GM18508 (cell line): Measurements from ENCODE around the gene CHAF1A.

Experiments
- ATAC-seq: cut with Tn5 transposase; IDR thresholded peaks from one replicate; pipeline ENCODE4 v1.9.1; 2021; ENCODE audit warnings: moderate number of reproducible peaks; ENCODE audit not compliant: insufficient read depth, unreplicated experiment

CHAF1A gene

DNA sequence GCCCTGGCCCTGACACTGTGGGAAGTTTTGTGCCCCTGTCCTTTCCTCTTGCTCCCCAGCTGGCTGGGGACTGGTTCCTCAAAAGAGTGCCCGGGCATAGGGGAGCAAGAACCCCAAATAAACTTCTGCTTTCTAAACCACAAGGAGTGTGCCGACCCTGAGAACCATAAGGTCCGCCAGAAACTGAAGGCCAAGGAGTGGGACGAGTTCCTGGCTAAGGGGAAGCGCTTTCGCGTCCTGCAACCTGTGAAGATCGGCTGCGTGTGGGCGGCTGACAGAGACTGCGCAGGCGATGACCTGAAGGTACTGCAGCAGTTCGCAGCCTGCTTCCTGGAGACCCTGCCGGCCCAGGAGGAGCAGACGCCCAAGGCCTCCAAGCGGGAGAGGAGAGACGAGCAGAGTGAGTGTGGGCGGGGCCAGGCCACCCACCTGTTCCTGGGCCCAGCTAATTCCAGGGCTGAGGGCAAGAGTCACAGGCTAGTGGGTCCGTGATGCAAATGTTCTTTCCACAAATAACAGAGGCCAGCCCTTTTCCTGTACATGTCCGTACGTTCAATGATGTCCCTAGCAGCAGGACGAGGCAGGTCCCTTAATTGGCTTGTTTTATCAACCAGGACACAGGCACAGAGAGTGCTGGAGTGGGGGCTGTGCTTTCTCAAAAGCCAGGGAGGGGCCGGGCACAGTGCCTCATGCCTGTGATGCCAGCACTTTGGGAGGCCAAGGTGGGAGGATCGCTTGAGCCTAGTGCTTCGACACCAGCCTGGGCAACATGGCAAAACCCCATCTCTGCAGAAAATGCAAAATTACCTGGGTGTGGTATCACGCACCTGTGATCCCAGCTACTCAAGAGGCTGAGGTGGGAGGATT lies 29.6 kb downstream of the CHAF1A start:
- no peak for ATAC-seq

DNA sequence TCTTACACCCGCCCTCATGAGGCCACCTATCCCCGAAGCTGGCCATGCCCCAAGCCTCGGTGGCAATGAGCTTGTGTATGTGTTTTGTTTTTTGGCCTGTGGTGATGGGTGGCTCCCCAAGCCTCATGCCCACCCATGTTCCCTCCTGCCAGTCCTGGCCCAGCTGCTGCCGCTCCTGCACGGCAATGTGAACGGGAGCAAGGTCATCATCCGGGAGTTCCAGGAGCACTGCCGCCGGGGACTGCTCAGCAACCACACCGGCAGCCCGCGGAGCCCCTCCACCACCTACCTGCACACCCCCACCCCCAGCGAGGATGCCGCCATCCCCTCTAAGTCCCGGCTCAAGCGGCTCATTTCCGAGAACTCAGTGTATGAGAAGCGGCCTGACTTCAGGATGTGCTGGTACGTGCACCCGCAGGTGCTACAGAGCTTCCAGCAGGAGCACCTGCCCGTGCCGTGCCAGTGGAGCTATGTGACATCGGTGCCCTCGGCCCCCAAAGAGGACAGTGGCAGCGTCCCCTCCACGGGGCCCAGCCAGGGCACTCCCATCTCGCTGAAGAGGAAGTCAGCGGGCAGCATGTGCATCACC lies 30.6 kb downstream of the CHAF1A start:
- no peak for ATAC-seq

DNA sequence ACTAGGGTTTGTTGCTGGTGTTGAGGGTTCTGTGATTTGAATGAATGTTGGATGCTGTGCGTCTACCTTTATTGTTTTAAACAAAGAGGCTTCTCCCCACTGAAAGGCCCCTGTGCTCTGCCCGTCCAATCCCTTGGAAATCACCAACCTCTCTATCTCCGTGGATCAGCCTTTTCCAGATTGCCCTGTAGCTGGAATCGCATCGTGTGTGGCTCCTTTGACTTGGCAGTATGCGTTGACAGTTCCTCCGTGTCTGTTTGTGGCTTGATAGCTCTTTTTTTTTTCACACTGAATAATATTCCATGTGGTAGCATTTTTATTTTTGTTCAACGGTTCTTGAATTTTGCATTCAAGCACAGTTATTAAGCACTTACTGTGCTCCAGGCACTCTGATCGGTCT lies 32.0 kb downstream of the CHAF1A start:
- no peak for ATAC-seq

DNA sequence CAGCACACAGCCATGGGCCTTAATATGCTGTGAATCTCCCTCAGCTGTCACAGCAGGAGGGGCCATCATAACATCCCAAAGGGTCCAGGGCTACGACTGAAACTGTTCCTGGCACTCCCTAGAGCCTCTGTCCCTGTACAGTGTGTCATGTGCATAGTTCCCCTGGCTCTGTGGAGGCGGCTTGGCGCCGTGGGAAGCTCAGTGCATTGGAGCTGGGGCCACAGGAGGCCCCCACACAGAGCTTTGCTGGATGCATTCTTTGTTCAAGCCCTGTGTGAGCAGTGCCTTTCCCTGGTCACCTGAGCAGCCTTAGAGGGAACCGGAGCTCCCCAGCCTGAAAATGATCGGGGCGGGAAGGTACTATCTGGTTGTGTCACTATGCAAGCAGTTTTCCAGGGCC lies 33.8 kb downstream of the CHAF1A start:
- ATAC-seq: no peak

DNA sequence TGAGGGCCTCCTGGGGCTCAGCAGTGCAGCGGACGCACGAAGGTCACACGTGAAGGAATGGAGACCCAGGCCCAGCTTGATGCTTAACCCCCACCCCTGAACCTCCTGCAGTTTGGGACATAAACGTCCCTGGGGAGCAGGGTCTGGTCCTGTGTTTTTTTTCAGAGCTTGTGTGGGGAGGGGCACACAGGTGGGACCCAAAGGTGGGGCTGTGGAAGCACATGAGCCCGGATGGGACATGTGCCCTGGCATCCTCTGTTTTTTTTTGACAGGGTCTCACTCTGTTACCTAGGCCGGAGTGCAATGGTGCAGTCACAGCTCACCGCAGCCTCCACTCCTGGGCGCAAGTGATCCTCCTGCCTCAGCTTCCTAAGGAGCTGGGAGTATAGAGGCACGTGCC lies 34.7 kb downstream of the CHAF1A start:
- no peak for ATAC-seq

DNA sequence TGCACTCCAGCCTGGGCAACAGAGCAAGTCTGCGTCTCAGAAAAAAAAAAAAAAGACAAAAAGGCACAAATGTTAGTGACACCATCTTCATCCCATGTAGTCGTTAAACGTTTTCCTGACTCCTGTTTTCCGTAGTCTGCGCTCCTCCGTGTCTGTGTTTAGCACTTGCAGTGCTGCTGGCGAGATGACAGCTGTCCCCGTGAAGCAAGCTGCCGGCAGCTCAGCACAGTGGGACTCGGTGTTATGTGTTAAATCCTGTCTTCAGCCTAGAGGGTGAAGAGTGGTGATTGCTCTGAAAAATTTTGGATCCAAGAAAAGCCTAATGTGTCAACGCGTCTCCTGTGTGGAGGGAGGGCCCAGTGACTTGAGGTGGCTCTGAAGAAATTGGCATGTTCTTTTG lies 36.8 kb downstream of the CHAF1A start:
- no peak for ATAC-seq

DNA sequence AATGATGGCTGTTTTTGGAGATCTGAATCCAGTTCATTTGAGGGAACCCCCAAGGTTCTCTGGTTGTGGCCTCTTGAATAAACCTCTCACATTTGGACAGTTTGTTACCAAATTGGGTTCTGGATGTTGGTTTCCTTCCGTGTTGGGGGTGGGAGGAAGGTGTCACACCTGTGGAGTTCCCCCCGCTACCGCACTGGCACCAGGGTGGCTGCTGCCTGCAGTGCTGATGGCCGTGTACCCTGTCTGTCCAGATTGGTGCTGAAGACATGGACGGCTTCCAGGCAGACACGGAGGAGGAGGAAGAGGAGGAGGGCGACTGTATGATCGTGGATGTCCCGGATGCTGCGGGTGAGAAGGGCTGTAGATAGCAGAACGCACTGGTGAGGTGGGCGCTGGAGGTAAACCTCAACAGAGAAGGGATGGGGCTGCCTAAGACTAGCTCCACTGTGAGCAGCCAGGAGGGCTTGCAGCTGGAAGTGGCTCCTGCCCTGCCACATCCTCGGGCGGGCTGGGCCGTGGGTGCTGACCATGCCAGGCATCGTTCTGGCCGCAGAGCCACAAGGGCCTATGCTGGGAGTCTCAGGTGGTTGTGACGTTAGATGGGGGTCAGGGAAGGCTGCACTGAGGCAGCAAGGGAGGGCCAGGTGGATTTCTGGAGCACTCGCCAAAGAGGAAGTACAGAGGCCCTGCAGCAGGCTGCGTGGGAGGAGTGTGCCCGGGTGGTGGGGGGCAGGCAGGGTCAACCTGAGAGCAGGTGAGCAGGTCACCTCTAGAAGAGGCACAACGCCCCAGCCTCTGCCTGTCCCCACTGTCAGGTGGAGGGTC lies 39.8 kb downstream of the CHAF1A start:
- no peak for ATAC-seq

DNA sequence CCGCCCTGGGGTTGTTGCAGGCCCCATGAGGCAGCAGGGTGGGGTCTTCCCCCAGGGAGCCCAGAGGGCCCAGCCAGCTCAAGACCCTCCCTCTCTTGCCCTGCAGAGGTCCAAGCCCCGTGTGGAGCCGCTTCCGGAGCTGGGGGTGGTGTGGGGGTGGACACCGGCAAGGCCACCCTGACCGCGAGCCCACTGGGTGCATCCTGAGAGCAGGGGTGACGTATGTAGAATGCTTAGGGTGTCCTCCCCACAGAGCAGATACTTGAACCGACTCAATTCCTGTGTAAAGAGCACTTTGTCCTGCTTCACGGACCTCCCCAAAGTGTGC lies 40.3 kb downstream of the CHAF1A start:
- ATAC-seq: no peak

DNA sequence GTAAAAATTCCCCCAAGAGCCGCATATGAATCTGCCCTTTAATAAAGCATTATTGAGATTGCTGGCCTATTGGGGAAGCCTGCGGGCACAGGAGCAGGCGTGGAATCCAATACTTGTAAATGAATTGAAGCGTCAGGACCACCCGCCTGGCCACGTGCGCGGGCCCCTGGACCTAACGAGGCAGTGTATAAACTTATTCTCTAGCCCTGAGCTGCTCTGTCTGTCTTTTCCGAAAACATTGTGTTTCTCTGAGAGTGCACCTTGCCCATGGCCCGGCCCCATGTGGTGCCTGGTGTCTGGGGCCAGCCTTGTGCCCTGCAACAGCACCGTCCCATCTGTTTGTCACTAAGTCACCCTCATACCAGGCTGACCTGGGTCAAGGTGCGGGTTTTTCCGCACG lies 40.7 kb downstream of the CHAF1A start:
- no peak for ATAC-seq

DNA sequence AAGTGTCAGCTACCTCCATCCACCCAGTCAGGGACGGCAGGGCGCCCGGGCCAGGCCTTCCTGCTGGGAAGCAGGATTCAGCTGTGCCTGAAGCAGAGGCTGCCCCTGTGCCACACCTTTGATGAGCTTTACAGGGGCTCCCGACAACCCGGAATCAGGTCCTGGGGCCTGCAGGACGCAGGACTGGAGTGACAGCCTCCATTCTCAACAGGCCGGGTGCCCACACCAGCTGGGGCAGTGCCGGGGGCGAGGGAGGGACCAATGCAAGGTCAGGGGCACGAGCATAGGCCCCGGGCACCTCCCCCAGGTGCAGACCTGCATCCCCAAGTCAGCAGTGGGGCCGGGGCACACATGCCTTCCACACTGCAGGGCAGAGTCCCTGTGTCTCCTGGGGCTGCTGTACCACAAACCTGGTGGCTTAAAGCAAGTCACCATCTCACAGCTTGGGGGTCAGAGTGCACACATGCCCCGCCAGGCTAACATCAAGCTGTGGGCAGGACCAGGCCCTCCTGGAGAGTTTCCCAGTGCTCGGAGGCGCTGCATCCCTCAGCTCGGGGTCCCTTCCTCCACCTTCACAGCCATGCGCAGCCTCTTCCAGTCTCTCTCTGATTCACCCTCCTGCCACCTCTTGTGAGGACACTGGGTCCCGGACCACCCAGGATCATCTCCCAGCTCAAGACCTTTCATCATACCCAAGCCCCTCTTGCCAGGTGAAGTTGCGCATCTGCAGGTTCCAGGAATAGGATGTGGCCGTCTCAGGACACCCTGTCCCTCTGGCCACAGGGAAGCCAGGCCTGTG lies 41.7 kb downstream of the CHAF1A start:
- no peak for ATAC-seq

DNA sequence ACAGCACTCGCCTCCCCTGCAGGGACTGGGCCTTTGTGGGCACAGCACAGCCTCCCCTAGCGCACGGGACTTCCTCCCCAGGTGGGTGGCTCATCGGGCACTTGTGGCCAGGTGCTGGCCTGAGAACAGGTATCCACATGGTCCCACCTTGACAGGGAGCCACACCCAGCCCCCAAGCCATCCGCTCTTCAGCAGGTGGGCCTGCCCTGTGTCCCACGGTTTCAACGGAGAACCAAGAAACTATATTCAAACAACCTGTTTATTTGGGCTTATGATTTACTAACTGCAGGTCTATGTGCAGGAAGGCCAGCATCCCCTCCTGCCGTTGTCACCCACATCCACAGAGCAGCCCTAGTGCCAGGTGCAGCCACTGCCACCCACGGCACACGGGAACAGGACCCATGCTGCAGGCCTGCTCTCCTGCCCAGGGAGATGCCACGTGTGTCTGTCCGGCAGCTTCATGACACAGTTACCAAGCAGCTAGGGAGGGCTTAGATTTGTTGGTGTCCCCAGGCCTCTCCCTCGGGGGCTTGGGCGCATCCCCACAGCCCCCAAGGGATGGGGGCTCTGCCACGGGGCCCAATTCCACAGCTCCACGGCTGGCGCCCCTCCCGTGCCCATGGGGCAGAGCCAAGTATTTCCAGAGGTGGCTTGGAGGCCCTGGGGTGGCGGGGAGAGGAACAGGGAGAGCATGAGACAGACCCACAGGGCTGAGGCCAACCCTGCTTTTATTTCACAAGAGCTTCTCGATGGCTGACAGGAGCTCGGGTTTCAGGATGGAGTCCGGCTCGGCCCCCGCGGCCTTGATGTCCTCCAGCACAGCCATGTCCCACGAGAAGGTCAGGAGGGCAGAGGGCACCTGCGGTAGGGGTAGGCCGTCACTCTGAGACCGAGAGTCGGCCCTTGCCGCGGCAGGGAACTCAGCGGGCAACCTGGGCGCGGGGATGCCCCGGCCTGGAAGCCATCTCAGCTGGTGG lies 42.6 kb downstream of the CHAF1A start:
- no peak for ATAC-seq

DNA sequence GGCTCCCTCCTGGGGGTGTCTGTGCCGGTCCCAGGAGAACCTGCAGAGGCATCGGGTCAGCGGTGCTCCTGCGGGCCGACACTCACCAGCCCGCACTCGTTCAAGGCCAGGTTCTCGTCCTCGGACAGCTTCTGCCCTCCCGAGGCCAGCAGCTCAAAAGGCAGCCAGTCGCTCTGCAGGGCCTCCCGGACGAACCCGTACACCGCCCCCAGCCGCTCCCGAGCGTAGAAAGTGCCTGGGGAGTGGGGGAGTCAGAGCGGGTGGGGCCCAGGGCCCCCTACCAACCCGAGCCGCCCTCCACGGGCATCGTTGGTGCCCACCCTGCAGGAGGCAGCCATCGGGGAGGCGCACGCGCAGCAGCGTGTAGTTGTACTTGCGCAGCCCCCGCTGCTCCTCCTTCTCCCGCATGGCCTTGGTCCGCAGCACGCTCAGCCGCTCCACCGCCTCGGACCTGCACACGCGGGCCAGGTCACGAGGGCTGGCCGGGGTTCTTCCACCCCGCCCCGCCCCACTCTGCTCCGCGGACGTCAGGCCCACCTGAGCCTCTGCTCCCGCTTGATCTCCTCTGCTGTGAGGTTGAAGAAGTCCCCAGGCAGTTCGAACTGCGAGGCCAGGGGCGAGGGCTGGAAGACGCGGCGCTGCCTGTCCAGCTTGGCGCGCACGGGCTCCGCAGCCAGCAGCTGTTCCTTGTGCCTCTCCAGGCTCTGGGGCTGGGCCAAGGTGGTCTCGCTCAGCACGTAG lies 43.7 kb downstream of the CHAF1A start:
- ATAC-seq: no peak

DNA sequence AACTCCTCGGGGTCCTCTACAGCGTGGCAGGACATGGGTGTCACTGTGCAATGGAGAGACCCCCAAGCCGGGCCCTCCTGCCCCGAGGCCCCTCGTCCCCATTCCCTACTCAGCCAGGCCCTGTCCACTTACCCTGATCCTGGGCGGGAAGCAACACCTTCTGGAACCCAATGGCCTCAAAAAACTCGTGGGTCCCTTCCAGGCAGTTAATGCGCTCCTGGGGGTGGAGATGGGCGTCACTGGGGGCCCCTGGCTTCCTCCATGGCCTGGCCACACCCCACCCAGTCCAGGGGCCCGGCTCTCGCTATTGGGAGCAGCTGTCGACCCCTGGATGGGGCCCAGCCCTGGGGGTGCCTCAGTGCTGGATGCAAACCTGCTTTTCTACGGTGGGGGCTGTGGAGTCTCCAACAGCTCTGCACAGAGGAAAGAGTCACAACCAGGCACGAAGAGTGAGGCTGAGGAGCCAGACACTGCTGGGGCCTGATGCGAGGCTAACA lies 44.3 kb downstream of the CHAF1A start:
- no peak for ATAC-seq

DNA sequence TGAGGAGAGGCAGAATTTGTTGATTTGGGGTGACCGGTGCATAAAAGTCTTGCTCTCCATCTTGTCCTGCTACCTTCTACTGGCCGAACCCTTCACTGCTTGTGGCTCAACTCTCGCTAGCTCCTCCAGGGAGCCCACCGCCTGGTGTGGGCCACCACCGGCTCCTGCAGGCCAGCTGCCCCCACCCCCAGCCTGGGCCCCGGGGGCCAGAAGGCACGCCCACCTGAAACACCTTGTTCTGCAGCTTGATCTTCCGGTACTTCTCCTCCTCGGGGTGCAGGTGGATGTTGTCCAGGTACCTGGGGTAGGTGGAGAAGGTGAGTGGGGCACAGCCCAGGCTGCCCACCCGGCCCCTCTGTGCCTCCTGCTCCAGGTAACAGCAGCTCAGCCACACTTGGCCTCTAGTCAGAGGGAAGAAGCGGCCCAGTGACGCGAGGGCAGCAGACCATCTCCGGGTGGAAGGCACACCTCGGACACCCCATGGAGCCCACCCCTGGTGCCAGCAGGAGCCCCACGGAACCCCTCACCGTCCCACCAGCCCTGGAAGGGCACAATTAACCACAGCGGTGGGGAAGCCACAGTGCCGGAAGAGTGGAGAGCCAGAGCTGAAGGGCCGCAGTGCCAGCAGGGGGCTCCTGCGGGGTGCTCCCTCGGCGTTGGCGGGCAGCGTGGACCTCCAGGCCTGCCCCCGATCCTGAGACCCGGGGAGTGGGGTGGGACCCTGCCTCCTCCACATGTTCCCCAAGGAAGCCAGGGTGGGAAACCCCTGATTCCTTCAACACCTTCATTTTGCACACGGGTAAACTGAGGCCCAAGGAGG lies 45.1 kb downstream of the CHAF1A start:
- no peak for ATAC-seq

DNA sequence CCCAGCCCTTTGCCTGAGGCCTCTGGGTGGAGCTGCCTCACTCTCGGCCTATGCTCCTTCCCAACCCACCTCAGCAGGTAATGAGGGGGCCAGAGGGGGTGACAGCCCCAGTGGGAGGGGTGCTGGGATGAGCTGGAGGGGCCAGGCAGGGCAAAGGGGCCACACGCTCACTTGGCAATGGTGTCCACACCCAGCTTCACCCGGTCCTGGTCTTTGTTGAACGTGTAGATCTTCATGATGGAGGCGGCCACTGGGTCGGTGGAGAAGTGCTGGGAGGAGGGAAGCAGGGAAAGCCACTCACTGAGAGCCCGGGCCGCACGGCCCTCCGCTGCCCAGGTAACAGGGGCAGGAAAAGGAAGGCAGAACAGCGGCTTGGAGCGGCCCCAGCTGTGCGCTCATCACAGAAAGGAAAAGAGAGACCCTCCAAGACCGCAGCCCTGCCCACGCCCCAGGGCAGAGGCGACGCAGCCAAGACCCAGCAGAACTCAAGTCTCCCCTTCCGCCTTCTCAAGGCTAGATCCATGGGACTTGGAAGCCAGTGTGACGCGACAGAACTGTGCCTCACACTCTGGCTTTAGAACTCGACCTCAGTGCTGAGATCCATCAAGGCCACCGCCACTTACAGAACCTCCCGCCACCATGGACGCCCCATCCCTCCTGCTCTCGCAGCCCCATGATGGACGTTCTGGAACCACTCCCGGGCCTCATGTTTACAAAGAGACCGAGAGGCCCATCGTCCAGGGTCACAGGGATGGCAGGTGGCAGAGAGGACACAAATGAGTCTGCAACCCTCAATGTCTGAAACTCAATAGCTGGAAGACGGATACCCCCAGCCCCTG lies 45.9 kb downstream of the CHAF1A start:
- no peak for ATAC-seq

DNA sequence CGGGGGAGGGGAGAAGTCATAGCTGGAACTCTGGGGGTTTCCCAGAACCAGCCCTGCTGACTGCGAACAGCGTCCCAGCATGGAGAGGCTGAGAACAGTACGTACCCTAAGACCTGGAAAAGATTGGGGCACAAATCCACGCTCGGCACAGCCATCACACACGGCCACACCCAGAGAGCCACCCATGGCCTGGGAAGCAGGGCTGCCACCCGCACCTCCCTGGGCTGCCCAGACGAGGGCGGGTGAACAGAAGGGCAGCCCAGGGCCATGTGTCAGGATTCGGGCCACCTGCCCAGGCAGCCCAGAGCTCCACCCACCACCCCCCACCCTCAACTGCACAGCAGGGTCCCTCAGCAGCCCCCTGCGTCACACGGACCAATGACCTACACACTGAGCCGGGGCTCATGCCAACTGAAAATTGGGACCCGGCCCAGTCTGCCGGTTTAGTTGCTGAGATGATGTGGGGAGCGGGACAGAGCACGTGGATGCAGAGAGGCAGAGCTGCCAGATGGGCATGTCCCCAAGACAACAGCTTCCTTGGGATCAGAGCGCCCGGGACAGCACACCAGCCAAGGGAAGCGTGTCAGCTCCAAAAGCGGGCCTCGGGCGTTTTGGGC lies 46.7 kb downstream of the CHAF1A start:
- ATAC-seq: no peak
